A549 (cell line): Measurements from ENCODE around the gene TMEM121.

Experiments
- CHD2 ChIP-seq: fragments of 150-350 bp; IDR thresholded peaks from 2 replicates; pipeline ENCODE4 v1.6.1; 2014; ENCODE audit warnings: low read length; ENCODE audit not compliant: partially characterized antibody
- CTCF ChIP-seq: fragments of >200 bp; sonication (Bioruptor Twin); formaldehyde crosslinking; IDR thresholded peaks from 3 replicates; pipeline ENCODE4 v1.5.1; 2016
- EHF ChIP-seq: fragments of 250-450 bp; sonication (Bioruptor Pico); IDR thresholded peaks from 2 replicates; pipeline ENCODE4 v1.5.0; 2020; ENCODE audit warnings: mild to moderate bottlenecking
- ESRRA ChIP-seq: fragments of 150-350 bp; IDR thresholded peaks from 2 replicates; pipeline ENCODE4 v1.6.1; 2014; ENCODE audit warnings: mild to moderate bottlenecking, low read length, borderline replicate concordance
- FOSL2 ChIP-seq, 2 experiments: fragments of 450-650 bp in 1 of 2; fragments of >200 bp in 1 of 2; sonication (Bioruptor Twin) in 1 of 2; formaldehyde crosslinking; IDR thresholded peaks; 2 replicates each; pipeline versions ENCODE4 v1.5.0 to v1.6.1; 2016 to 2020; ENCODE audit warnings: mild to moderate bottlenecking in 1 of 2, moderate library complexity in 1 of 2
- FOXS1 ChIP-seq: fragments of 250-450 bp; sonication (Bioruptor Pico); IDR thresholded peaks from 2 replicates; pipeline ENCODE4 v1.5.0; 2020; ENCODE audit warnings: mild to moderate bottlenecking, moderate library complexity
- HDAC2 ChIP-seq: fragments of 200-600 bp; sonication (generic); IDR thresholded peaks from 2 replicates; pipeline ENCODE4 v1.6.1; 2016
- MAX ChIP-seq: IDR thresholded peaks from 2 replicates; pipeline ENCODE4 v1.6.1; 2012
- MAZ ChIP-seq: fragments of 150-350 bp; IDR thresholded peaks from 2 replicates; pipeline ENCODE4 v1.6.1; 2014; ENCODE audit warnings: antibody characterized with exemption, low read depth, low read length, borderline replicate concordance
- POLR2A ChIP-seq: IDR thresholded peaks from 2 replicates; pipeline ENCODE4 v1.6.1; 2012; ENCODE audit warnings: mild to moderate bottlenecking, low read length
- RFX5 ChIP-seq: fragments of 450-650 bp; IDR thresholded peaks from 2 replicates; pipeline ENCODE4 v1.7.1; 2014; ENCODE audit warnings: antibody characterized with exemption, mild to moderate bottlenecking, moderate library complexity

- no peak for TF ChIP-seq CTCF
- TF ChIP-seq MAX: no peak
- no peak for TF ChIP-seq HDAC2
- no peak for TF ChIP-seq EHF
- TF ChIP-seq FOSL2 (IDR thresholded peaks at IDR 0.05): no peak
- no peak for TF ChIP-seq FOSL2 (CRISPR knock-in tag; IDR thresholded peaks at IDR 0.05)
- TF ChIP-seq ESRRA: no peak
- TF ChIP-seq RFX5: no peak
- TF ChIP-seq POLR2A: no peak
- no peak for TF ChIP-seq MAZ
- TF ChIP-seq FOXS1 (CRISPR knock-in tag): no peak
- no peak for TF ChIP-seq CHD2
Measured at GRCh38 chr14:105517096-105517495, 9.3 kb upstream of the TMEM121 start.
